Panc1 (cell line): ENCODE results near the gene ENTPD6. TPM values are rescaled to one million over a fixed set of nuclear protein-coding genes. Genes with fewer than 3 reads are reported as not detected.
"Not testable (repeated sequence)": the region's sequence is repeated elsewhere in the genome, so short reads cannot be mapped to it uniquely, and the experiment has no call there.

Experiments used
- ATAC-seq: fragments of 200-7000 bp; cut with Tn5 transposase; 2 replicates; pipeline ENCODE4 v1.9.1; 2020; ENCODE audit warnings: mild to moderate bottlenecking, moderate library complexity
- BruUV-seq: library from RNA; stranded (reverse); fragments of 400-500 nt; replicated peaks from 2 replicates; lab custom pipeline; 2021; lab: Mats Ljungman, UMichigan
- CTCF ChIA-PET: fragments of 300-600 bp; sonication (Branson Sonifier 250); formaldehyde crosslinking; loops from one replicate; lab custom pipeline; 2022; ENCODE audit warnings: antibody characterized with exemption; lab: Charles Lee
- POLR2A ChIA-PET: fragments of 300-600 bp; sonication (Branson Sonifier 250); formaldehyde crosslinking; loops from one replicate; lab custom pipeline; 2022; ENCODE audit warnings: antibody characterized with exemption; lab: Charles Lee
- DNase-seq: peaks from one replicate; pipeline ENCODE4 v3.0.0-alpha.2; 2010; ENCODE audit warnings: low read depth, low spot score
- H3K27ac ChIP-seq: 2 replicates; pipeline ENCODE4 v1.5.1; 2011; ENCODE audit warnings: mild to moderate bottlenecking, low read length, inconsistent platforms
- H3K27me3 ChIP-seq: fragments of 200-500 bp; sonication (Bioruptor generic); 2 replicates; pipeline ENCODE4 v1.6.0; 2014; ENCODE audit warnings: low read length, inconsistent platforms; ENCODE audit not compliant: control insufficient read depth, insufficient read depth
- H3K36me3 ChIP-seq: fragments of 200-500 bp; sonication (Bioruptor generic); 2 replicates; pipeline ENCODE4 v1.5.1; 2014; ENCODE audit warnings: inconsistent platforms, mild to moderate bottlenecking, low read length, moderate library complexity; ENCODE audit not compliant: control insufficient read depth, insufficient read depth
- H3K4me1 ChIP-seq: 2 replicates; pipeline ENCODE4 v1.5.1; 2011; ENCODE audit warnings: inconsistent platforms, mild to moderate bottlenecking, low read length, moderate library complexity; ENCODE audit not compliant: control insufficient read depth, insufficient read depth
- H3K4me3 ChIP-seq, 2 experiments: 2 replicates each; pipeline ENCODE4 v1.5.1; 2011 to 2012; ENCODE audit warnings: low read depth in 2 of 2, low read length in 2 of 2, mild to moderate bottlenecking in 2 of 2, inconsistent platforms in 1 of 2, moderate library complexity in 1 of 2
- H3K9me3 ChIP-seq: fragments of 200-500 bp; sonication (Bioruptor generic); 2 replicates; pipeline ENCODE4 v1.5.1; 2014; ENCODE audit warnings: low read depth, mild to moderate bottlenecking, inconsistent platforms, low read length, moderate library complexity; ENCODE audit not compliant: control insufficient read depth, insufficient read depth
- POLR2AphosphoS5 ChIP-seq: IDR thresholded peaks from 2 replicates; pipeline ENCODE4 v1.6.1; 2012; ENCODE audit warnings: mild to moderate bottlenecking, low read depth, low read length, moderate library complexity
- SIN3A ChIP-seq: IDR thresholded peaks from 2 replicates; pipeline ENCODE4 v1.6.1; 2012; ENCODE audit warnings: low read depth, mild to moderate bottlenecking, low read length, moderate library complexity, borderline replicate concordance; ENCODE audit not compliant: insufficient read depth
- TCF7L2 ChIP-seq: IDR thresholded peaks from 2 replicates; pipeline ENCODE4 v1.6.1; 2011; ENCODE audit warnings: mild to moderate bottlenecking, low read depth, low read length, inconsistent platforms
- in situ Hi-C: cut with HindIII; loops from 2 replicates; pipeline ENCODE4 v1.10.0; 2016; ENCODE audit warnings: low sequenced_read_pairs, low pct_unique_long_range_greater_than_20kb
- intact Hi-C: fragments of 100-400 bp; cut with micrococcal nuclease; formaldehyde crosslinking; loops from one replicate; pipeline ENCODE4 v1.10.0; 2022; ENCODE audit not compliant: unreplicated experiment
- total RNA-seq: library from RNA; stranded (reverse); gene quantifications from one replicate; pipeline ENCODE4 v1.2.1, GENCODE V29; 2021; ENCODE audit not compliant: unreplicated experiment
- TF ChIP-seq, protein P1 (sequence below), 2 experiments: IDR thresholded peaks; 2 replicates each; pipeline ENCODE4 v1.6.1; 2011 to 2012; ENCODE audit warnings: low read depth in 2 of 2, control low read depth in 1 of 2, low read length in 1 of 2, mild to moderate bottlenecking in 1 of 2, moderate library complexity in 1 of 2; ENCODE audit not compliant: insufficient read depth in 1 of 2
- TF ChIP-seq, protein P2 (sequence below): fragments of 450-650 bp; IDR thresholded peaks from 2 replicates; pipeline ENCODE4 v1.5.1; 2017; ENCODE audit warnings: mild to moderate bottlenecking

ENTPD6 gene
- total RNA-seq, 1 experiment from 2014 or later: 108 TPM

DNA sequence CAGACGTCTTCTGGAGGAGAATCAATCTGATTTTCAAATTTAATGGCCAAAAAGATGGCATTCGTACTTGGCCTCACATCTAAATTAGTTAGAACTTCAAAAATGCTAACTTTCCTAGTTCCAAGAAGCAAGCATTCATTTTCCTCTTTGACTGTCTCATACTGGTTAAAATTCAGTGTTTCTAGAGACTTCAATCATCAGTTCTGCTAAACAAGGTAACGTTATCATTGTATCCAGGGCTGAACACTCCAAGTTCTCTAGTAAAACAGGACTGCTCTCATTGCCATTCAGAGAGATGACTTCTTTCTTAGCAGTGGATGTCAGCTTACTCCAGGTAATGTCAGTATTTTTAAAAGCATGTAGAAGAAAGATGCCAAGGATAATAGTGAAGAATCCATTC is 34.6 kb upstream of the ENTPD6 start:
- ATAC-seq: no peak
- BruUV-seq: no TSS peak
- CTCF ChIA-PET: no interaction called here
- DNase-seq: no peak
- Histone ChIP-seq H3K27ac (no peak overlapping the region), H3K36me3 (no peaks in the 10 kb centered on the region), H3K27me3 (no peaks in the 10 kb centered on the region), H3K4me1 (no peaks in the 10 kb centered on the region), H3K4me3 (no peak overlapping the region), H3K9me3 (no peaks in the 10 kb centered on the region)
- intact Hi-C loops: no loop called here
- TF ChIP-seq POLR2AphosphoS5 (no peak), TCF7L2 (no peak), SIN3A (no peak)
- TF ChIP-seq, protein P1, sequence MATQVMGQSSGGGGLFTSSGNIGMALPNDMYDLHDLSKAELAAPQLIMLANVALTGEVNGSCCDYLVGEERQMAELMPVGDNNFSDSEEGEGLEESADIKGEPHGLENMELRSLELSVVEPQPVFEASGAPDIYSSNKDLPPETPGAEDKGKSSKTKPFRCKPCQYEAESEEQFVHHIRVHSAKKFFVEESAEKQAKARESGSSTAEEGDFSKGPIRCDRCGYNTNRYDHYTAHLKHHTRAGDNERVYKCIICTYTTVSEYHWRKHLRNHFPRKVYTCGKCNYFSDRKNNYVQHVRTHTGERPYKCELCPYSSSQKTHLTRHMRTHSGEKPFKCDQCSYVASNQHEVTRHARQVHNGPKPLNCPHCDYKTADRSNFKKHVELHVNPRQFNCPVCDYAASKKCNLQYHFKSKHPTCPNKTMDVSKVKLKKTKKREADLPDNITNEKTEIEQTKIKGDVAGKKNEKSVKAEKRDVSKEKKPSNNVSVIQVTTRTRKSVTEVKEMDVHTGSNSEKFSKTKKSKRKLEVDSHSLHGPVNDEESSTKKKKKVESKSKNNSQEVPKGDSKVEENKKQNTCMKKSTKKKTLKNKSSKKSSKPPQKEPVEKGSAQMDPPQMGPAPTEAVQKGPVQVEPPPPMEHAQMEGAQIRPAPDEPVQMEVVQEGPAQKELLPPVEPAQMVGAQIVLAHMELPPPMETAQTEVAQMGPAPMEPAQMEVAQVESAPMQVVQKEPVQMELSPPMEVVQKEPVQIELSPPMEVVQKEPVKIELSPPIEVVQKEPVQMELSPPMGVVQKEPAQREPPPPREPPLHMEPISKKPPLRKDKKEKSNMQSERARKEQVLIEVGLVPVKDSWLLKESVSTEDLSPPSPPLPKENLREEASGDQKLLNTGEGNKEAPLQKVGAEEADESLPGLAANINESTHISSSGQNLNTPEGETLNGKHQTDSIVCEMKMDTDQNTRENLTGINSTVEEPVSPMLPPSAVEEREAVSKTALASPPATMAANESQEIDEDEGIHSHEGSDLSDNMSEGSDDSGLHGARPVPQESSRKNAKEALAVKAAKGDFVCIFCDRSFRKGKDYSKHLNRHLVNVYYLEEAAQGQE (IDR thresholded peaks at IDR 0.05; ENCODE audit: insufficient read depth in 1 of 2, low read depth in 2 of 2, low read length in 1 of 2): no peak
- TF ChIP-seq, protein P2, sequence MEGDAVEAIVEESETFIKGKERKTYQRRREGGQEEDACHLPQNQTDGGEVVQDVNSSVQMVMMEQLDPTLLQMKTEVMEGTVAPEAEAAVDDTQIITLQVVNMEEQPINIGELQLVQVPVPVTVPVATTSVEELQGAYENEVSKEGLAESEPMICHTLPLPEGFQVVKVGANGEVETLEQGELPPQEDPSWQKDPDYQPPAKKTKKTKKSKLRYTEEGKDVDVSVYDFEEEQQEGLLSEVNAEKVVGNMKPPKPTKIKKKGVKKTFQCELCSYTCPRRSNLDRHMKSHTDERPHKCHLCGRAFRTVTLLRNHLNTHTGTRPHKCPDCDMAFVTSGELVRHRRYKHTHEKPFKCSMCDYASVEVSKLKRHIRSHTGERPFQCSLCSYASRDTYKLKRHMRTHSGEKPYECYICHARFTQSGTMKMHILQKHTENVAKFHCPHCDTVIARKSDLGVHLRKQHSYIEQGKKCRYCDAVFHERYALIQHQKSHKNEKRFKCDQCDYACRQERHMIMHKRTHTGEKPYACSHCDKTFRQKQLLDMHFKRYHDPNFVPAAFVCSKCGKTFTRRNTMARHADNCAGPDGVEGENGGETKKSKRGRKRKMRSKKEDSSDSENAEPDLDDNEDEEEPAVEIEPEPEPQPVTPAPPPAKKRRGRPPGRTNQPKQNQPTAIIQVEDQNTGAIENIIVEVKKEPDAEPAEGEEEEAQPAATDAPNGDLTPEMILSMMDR: no peak
- in situ Hi-C loops: no loop called here
- POLR2A ChIA-PET: no interaction called here

DNA sequence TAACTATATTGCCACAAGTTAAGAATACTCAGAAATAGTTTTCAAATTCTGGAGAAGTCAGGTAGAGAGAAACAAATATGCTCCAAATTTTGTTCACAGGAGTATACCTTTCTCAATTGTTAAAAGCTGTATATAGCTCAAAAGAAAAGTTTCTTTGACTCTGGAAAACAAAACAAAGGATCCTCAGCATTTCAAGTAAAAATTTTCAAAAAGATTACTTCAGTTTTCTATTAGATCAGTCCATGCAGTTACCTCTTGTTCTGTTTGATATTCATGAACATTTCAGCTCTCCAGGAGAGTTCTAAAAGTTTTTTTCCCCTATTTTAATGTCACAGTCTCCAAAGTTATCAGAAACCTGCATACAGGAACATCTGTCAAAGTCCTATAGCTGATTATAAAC is 30.4 kb upstream of the ENTPD6 start:
- in situ Hi-C loops: no loop called here
- ATAC-seq: no peak
- CTCF ChIA-PET: no interaction called here

DNA sequence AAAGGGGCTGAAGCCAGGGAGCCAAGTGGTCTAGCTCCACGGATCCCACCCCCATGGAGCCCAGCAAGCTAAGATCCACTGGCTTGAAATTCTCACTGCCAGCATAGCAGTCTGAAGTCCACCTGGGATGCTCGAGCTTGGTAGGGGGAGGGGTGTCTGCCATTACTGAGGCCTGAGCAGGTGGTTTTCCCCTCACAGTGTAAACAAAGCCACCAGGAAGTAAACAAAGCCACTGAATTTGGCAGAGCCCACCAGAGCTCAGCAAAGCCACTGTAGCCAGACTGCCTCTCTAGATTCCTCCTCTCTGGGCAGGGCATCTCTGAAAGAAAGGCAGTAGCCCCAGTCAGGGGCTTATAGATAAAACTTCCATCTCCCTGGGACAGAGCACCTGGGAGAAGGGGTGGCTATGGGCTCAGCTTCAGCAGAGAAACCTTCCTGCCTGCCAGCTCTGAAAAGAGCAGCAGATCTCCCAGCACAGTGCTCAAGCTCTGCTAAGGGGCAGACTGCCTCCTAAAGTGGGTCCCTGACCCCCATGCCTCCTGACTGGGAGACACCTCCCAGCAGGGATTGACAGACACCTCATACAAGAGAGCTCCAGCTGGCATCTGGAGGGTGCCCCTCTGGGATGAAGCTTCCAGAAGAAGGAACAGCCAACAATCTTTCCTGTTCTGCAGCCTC is 29.3 kb upstream of the ENTPD6 start:
- POLR2A ChIA-PET, BruUV-seq, DNase-seq, H3K27ac ChIP-seq, in situ Hi-C loops, H3K4me3 ChIP-seq, H3K9me3 ChIP-seq, H3K36me3 ChIP-seq, CTCF ChIA-PET, intact Hi-C loops, H3K4me1 ChIP-seq, H3K27me3 ChIP-seq, ATAC-seq: not testable (repeated sequence)

More for the DNA sequence above, 30.4 kb upstream of the ENTPD6 start:
- H3K27ac ChIP-seq: no peak overlapping the region
- intact Hi-C loops: no loop called here
- H3K9me3 ChIP-seq: no peaks in the 10 kb centered on the region
- POLR2A ChIA-PET: no interaction called here
- no peaks in the 10 kb centered on the region for H3K27me3 ChIP-seq
- no peaks in the 10 kb centered on the region for H3K4me1 ChIP-seq
- DNase-seq: no peak
- H3K4me3 ChIP-seq: no peak overlapping the region
- BruUV-seq: no TSS peak
- no peaks in the 10 kb centered on the region for H3K36me3 ChIP-seq
- TF ChIP-seq, protein P2: no peak
- TF ChIP-seq, protein P1 (IDR thresholded peaks at IDR 0.05; ENCODE audit: insufficient read depth in 1 of 2, low read depth in 2 of 2, low read length in 1 of 2): no peak
- TF ChIP-seq POLR2AphosphoS5: no peak
- TF ChIP-seq SIN3A: no peak
